Neural cell (in vitro differentiated cells): ENCODE data around the gene PF4V1. TPM values are rescaled to one million over a fixed set of nuclear protein-coding genes. Genes with fewer than 3 reads are reported as not detected.

ENCODE experiments used
- H2AFZ ChIP-seq: fragments of 200-600, 300-800 bp; sonication (generic), shearing (Covaris generic); 2 replicates; pipeline ENCODE4 v1.6.0; 2014; ENCODE audit warnings: low read depth, mild to moderate bottlenecking, antibody characterized with exemption, low read length, moderate library complexity
- H3F3A ChIP-seq: fragments of 200-600 bp; shearing (Covaris generic); 2 replicates; pipeline ENCODE4 v1.6.1; 2016; ENCODE audit warnings: mild to moderate bottlenecking, moderate library complexity, mixed read lengths, antibody characterized with exemption, low read length; ENCODE audit not compliant: insufficient read depth, poor library complexity, severe bottlenecking
- H3K27ac ChIP-seq: fragments of 200-600, 300-800 bp; sonication (generic), shearing (Covaris generic); 2 replicates; pipeline ENCODE4 v1.5.1; 2014; ENCODE audit warnings: mild to moderate bottlenecking, low read length, moderate library complexity
- H3K27me3 ChIP-seq: fragments of 300-800, 200-600 bp; sonication (generic), shearing (Covaris generic); 2 replicates; pipeline ENCODE4 v1.6.0; 2014; ENCODE audit warnings: mild to moderate bottlenecking, low read depth, low read length, moderate library complexity; ENCODE audit not compliant: insufficient read depth
- H3K36me3 ChIP-seq: fragments of 300-800, 200-600 bp; sonication (generic), shearing (Covaris generic); 2 replicates; pipeline ENCODE4 v1.5.1; 2014; ENCODE audit warnings: mild to moderate bottlenecking, antibody characterized with exemption, low read length, moderate library complexity; ENCODE audit not compliant: insufficient read depth
- H3K4me2 ChIP-seq: fragments of 300-800, 200-600 bp; sonication (generic), shearing (Covaris generic); 2 replicates; pipeline ENCODE4 v1.6.0; 2014; ENCODE audit warnings: mild to moderate bottlenecking, low read length
- H3K4me3 ChIP-seq: fragments of 300-800, 200-600 bp; sonication (generic), shearing (Covaris generic); 2 replicates; pipeline ENCODE4 v1.5.1; 2014; ENCODE audit warnings: mild to moderate bottlenecking, low read length, moderate library complexity
- H3K79me2 ChIP-seq: fragments of 200-600 bp; shearing (Covaris generic); replicated peaks from 2 replicates; pipeline ENCODE4 v1.6.0; 2014; ENCODE audit warnings: mild to moderate bottlenecking, low read length, moderate library complexity; ENCODE audit not compliant: insufficient read depth
- H3K9ac ChIP-seq: fragments of 300-800, 200-600 bp; sonication (generic), shearing (Covaris generic); 2 replicates; pipeline ENCODE4 v1.6.1; 2016; ENCODE audit warnings: mild to moderate bottlenecking, low read length, mixed read lengths
- H3K9me2 ChIP-seq: fragments of 200-600 bp; shearing (Covaris generic); 2 replicates; pipeline ENCODE4 v1.6.1; 2016; ENCODE audit warnings: mild to moderate bottlenecking, low read length, mixed read lengths; ENCODE audit not compliant: insufficient read depth
- H3K9me3 ChIP-seq: fragments of 200-600, 300-800 bp; sonication (generic), shearing (Covaris generic); 2 replicates; pipeline ENCODE4 v1.6.1; 2016; ENCODE audit warnings: mild to moderate bottlenecking, mixed run types, low read length, moderate library complexity, mixed read lengths
- H4K20me1 ChIP-seq: fragments of 200-600 bp; shearing (Covaris generic); 2 replicates; pipeline ENCODE4 v1.6.1; 2016; ENCODE audit warnings: mild to moderate bottlenecking, mixed run types; ENCODE audit not compliant: insufficient read depth
- CTCF ChIP-seq: fragments of 450-650 bp; IDR thresholded peaks from 2 replicates; pipeline ENCODE4 v1.5.1; 2014; ENCODE audit warnings: antibody characterized with exemption, mild to moderate bottlenecking, moderate library complexity; ENCODE audit not compliant: poor library complexity, severe bottlenecking
- EZH2 ChIP-seq: fragments of 200-600, 300-800 bp; shearing (Covaris generic), sonication (generic); IDR thresholded peaks from 2 replicates; pipeline ENCODE4 v1.6.1; 2014; ENCODE audit warnings: antibody characterized with exemption, low read length, borderline replicate concordance, mild to moderate bottlenecking; ENCODE audit not compliant: insufficient read depth, poor library complexity, severe bottlenecking
- MXI1 ChIP-seq: fragments of 450-650 bp; conservative IDR thresholded peaks from 2 replicates; pipeline ENCODE4 v1.6.1; 2014; ENCODE audit warnings: antibody characterized with exemption, mild to moderate bottlenecking; ENCODE audit not compliant: poor library complexity, severe bottlenecking
- POLR2AphosphoS5 ChIP-seq: IDR thresholded peaks from 2 replicates; pipeline ENCODE4 v1.6.1; 2012
- RAD21 ChIP-seq: fragments of 450-650 bp; conservative IDR thresholded peaks from 2 replicates; pipeline ENCODE4 v1.6.1; 2014; ENCODE audit warnings: antibody characterized with exemption, mild to moderate bottlenecking, moderate library complexity
- REST ChIP-seq: IDR thresholded peaks from 2 replicates; pipeline ENCODE4 v1.6.1; 2012; ENCODE audit warnings: borderline replicate concordance
- SMC3 ChIP-seq: fragments of 450-650 bp; conservative IDR thresholded peaks from 2 replicates; pipeline ENCODE4 v1.6.1; 2014; ENCODE audit warnings: antibody characterized with exemption, mild to moderate bottlenecking, moderate library complexity; ENCODE audit not compliant: poor library complexity
- TAF1 ChIP-seq: IDR thresholded peaks from 2 replicates; pipeline ENCODE4 v1.6.1; 2012; ENCODE audit warnings: low read depth
- polyA plus RNA-seq: library from polyadenylated mRNA; depleted of rRNA; stranded (reverse); fragments of >200 nt; gene quantifications from 2 replicates; pipeline ENCODE4 v1.2.3, GENCODE V29; 2014

Gene PF4V1
- polyA plus RNA-seq, 1 donor from 2014 or later, result not detected

GRCh38 chr4:73894001-73894400 lies 40.9 kb downstream of the PF4V1 start:
- Histone ChIP-seq H3K27ac (no peak overlapping the region), H3K27me3 (no peaks in the 10 kb centered on the region), H2AFZ (no peak overlapping the region), H4K20me1 (no peaks in the 10 kb centered on the region), H3K9ac (no peak overlapping the region), H3K79me2 (no peaks in the 10 kb centered on the region), H3K36me3 (no peaks in the 10 kb centered on the region), H3K9me3 (no peaks in the 10 kb centered on the region), H3F3A (no peaks in the 10 kb centered on the region), H3K9me2 (no peaks in the 10 kb centered on the region), H3K4me2 (no peak overlapping the region), H3K4me3 (no peak overlapping the region)
- TF ChIP-seq EZH2 (no peak), SMC3 (no peak), CTCF (no peak), REST (no peak), RAD21 (no peak), MXI1 (no peak), TAF1 (no peak)

GRCh38 chr4:73895201-73896175 lies 42.4 kb downstream of the PF4V1 start:
- Histone ChIP-seq H3K27ac (no peak overlapping the region), H3K36me3 (no peaks in the 10 kb centered on the region), H3F3A (no peaks in the 10 kb centered on the region), H3K4me2 (no peak overlapping the region), H3K27me3 (no peaks in the 10 kb centered on the region), H3K4me3 (no peak overlapping the region), H4K20me1 (no peaks in the 10 kb centered on the region), H3K9me2 (no peaks in the 10 kb centered on the region), H2AFZ (no peak overlapping the region), H3K79me2 (no peaks in the 10 kb centered on the region), H3K9ac (no peak overlapping the region), H3K9me3 (no peaks in the 10 kb centered on the region)
- no peak for TF ChIP-seq SMC3
- TF ChIP-seq POLR2AphosphoS5, result no peak
- no peak for TF ChIP-seq EZH2
